Measurements from ENCODE around the gene KIF1C. TPM values are rescaled to one million over a fixed set of nuclear protein-coding genes. Genes with fewer than 3 reads are reported as not detected.

Gene KIF1C
- total and polyA plus RNA-seq, 5 donors, result 406 to 727 (median 546) TPM

GRCh38 chr17:4956493-4957061 is 41.2 kb upstream of the KIF1C start:
- WGBS, result 73% methylated on average over 10 of the region's 10 CpGs
- Histone ChIP-seq H3K4me1 (ENCODE audit: control insufficient read depth, insufficient read depth, low read length) (no peaks in the 10 kb centered on the region), H3K27ac (ENCODE audit: low read length) (no peak overlapping the region), H3K9me3 (ENCODE audit: control insufficient read depth, low read length) (no peaks in the 10 kb centered on the region), H3K4me3 (ENCODE audit: low read length) (no peak overlapping the region), H3K27me3 (ENCODE audit: control insufficient read depth, insufficient read depth) (no peaks in the 10 kb centered on the region)
- ATAC-seq, result no peak
- peak in 1 of 3 donors; percentile 82 for DNase-seq
- intact Hi-C loops (cut with DNase I), result no loop called here

- DNase-seq, result no peak
- ATAC-seq, result no peak
- Histone ChIP-seq H3K27ac (ENCODE audit: low read length) (no peak overlapping the region), H3K9me3 (ENCODE audit: control insufficient read depth, low read length) (no peaks in the 10 kb centered on the region), H3K4me1 (ENCODE audit: control insufficient read depth, insufficient read depth, low read length) (no peaks in the 10 kb centered on the region), H3K27me3 (ENCODE audit: control insufficient read depth, insufficient read depth) (no peaks in the 10 kb centered on the region), H3K4me3 (ENCODE audit: low read length) (no peak overlapping the region)
- intact Hi-C loops (cut with DNase I), result no loop called here
- WGBS, result 66% methylated on average over 3 of the region's 3 CpGs
Observed at GRCh38 chr17:4958102-4958501, 39.6 kb upstream of the KIF1C start.

- no peaks in the 10 kb centered on the region for H3K9me3 ChIP-seq (ENCODE audit: control insufficient read depth, low read length)
- no peak overlapping the region for H3K27ac ChIP-seq (ENCODE audit: low read length)
- peak; percentile 7 to 9 for ATAC-seq
- intact Hi-C loops (cut with DNase I), result no loop called here
- DNase-seq, result no peak
- H3K4me1 ChIP-seq (ENCODE audit: control insufficient read depth, insufficient read depth, low read length), result no peaks in the 10 kb centered on the region
- 86% methylated on average over 18 of the region's 18 CpGs for WGBS
- no peak overlapping the region for H3K4me3 ChIP-seq (ENCODE audit: low read length)
- no peaks in the 10 kb centered on the region for H3K27me3 ChIP-seq (ENCODE audit: control insufficient read depth, insufficient read depth)
Observed at GRCh38 chr17:4959261-4959965, 38.3 kb upstream of the KIF1C start.

GRCh38 chr17:4960279-4960922 is 37.3 kb upstream of the KIF1C start:
- H3K4me3 ChIP-seq (ENCODE audit: low read length), result no peak overlapping the region
- no peak for ATAC-seq
- no peaks in the 10 kb centered on the region for H3K4me1 ChIP-seq (ENCODE audit: control insufficient read depth, insufficient read depth, low read length)
- no peaks in the 10 kb centered on the region for H3K27me3 ChIP-seq (ENCODE audit: control insufficient read depth, insufficient read depth)
- DNase-seq, result no peak
- H3K9me3 ChIP-seq (ENCODE audit: control insufficient read depth, low read length), result no peaks in the 10 kb centered on the region
- intact Hi-C loops (cut with DNase I), result no loop called here
- 81% methylated on average over 9 of the region's 9 CpGs for WGBS
- no peak overlapping the region for H3K27ac ChIP-seq (ENCODE audit: low read length)

GRCh38 chr17:4965311-4965986 is 32.3 kb upstream of the KIF1C start:
- DNase-seq (no peak), ATAC-seq (no peak)
- H3K9me3 ChIP-seq (ENCODE audit: control insufficient read depth, low read length), result no peaks in the 10 kb centered on the region
- H3K27ac ChIP-seq (ENCODE audit: low read length), result no peak overlapping the region
- H3K4me1 ChIP-seq (ENCODE audit: control insufficient read depth, insufficient read depth, low read length), result no peaks in the 10 kb centered on the region
- no peaks in the 10 kb centered on the region for H3K27me3 ChIP-seq (ENCODE audit: control insufficient read depth, insufficient read depth)
- intact Hi-C loops (cut with DNase I), result no loop called here
- no peak overlapping the region for H3K4me3 ChIP-seq (ENCODE audit: low read length)
- WGBS, result 97% methylated on average over 15 of the region's 15 CpGs

GRCh38 chr17:4966844-4967538 is 30.8 kb upstream of the KIF1C start:
- peak; percentile 94 to 95 for ATAC-seq
- under 1% methylated on average over 42 of the region's 42 CpGs for WGBS
- no peaks in the 10 kb centered on the region for H3K27me3 ChIP-seq (ENCODE audit: control insufficient read depth, insufficient read depth)
- H3K4me3 ChIP-seq (ENCODE audit: low read length), result peak overlapping the region; percentile 54
- intact Hi-C loops (cut with DNase I), result no loop called here
- peak; percentile 98 to 99 (median 99) for DNase-seq
- H3K9me3 ChIP-seq (ENCODE audit: control insufficient read depth, low read length), result no peaks in the 10 kb centered on the region
- H3K27ac ChIP-seq (ENCODE audit: low read length), result peak overlapping the region; percentile 93
- H3K4me1 ChIP-seq (ENCODE audit: control insufficient read depth, insufficient read depth, low read length), result no peaks in the 10 kb centered on the region

GRCh38 chr17:4967539-4968485 is 29.9 kb upstream of the KIF1C start, which contains the start of gene SPAG7:
Gene SPAG7, minus strand, starts transcription at chr17:4967817. Its CDS starts 13 bp downstream, at chr17:4967804.
- ATAC-seq (peak; percentile 85 to 87), DNase-seq (peak; percentile 93 to 97 (median 97))
- no peaks in the 10 kb centered on the region for H3K9me3 ChIP-seq (ENCODE audit: control insufficient read depth, low read length)
- intact Hi-C loops (cut with DNase I), result no loop called here
- no peaks in the 10 kb centered on the region for H3K27me3 ChIP-seq (ENCODE audit: control insufficient read depth, insufficient read depth)
- peak within 1 kb of the TSS; percentile 93 for H3K27ac ChIP-seq (ENCODE audit: low read length)
- H3K4me3 ChIP-seq (ENCODE audit: low read length), result peak within 1 kb of the TSS; percentile 54
- 1% methylated on average over 66 of the region's 66 CpGs for WGBS
- H3K4me1 ChIP-seq (ENCODE audit: control insufficient read depth, insufficient read depth, low read length), result peaks cover 2% of the 10 kb centered on the region

- ATAC-seq (no peak), DNase-seq (peak in 1 of 3 donors; percentile 71)
- Histone ChIP-seq H3K9me3 (ENCODE audit: control insufficient read depth, low read length) (no peaks in the 10 kb centered on the region), H3K27me3 (ENCODE audit: control insufficient read depth, insufficient read depth) (no peaks in the 10 kb centered on the region), H3K4me3 (ENCODE audit: low read length) (peak overlapping the region; percentile 22), H3K4me1 (ENCODE audit: control insufficient read depth, insufficient read depth, low read length) (peaks cover 2% of the 10 kb centered on the region), H3K27ac (ENCODE audit: low read length) (peak overlapping the region; percentile 72)
- intact Hi-C loops (cut with DNase I), result no loop called here
- 30% methylated on average over 23 of the region's 23 CpGs for WGBS
Observed at GRCh38 chr17:4968486-4969046, 29.2 kb upstream of the KIF1C start.

- H3K27ac ChIP-seq (ENCODE audit: low read length), result peak overlapping the region; percentile 72
- WGBS, result 74% methylated on average over 15 of the region's 15 CpGs
- no peak overlapping the region for H3K4me3 ChIP-seq (ENCODE audit: low read length)
- intact Hi-C loops (cut with DNase I), result no loop called here
- no peak for DNase-seq
- no peaks in the 10 kb centered on the region for H3K9me3 ChIP-seq (ENCODE audit: control insufficient read depth, low read length)
- peaks cover 4% of the 10 kb centered on the region for H3K4me1 ChIP-seq (ENCODE audit: control insufficient read depth, insufficient read depth, low read length)
- no peaks in the 10 kb centered on the region for H3K27me3 ChIP-seq (ENCODE audit: control insufficient read depth, insufficient read depth)
- ATAC-seq, result no peak
Observed at GRCh38 chr17:4969047-4969550, 28.7 kb upstream of the KIF1C start.
